Thyroid gland (tissue), 4 donors: ENCODE measurements around the gene EHMT1. TPM values are rescaled to one million over a fixed set of nuclear protein-coding genes. Genes with fewer than 3 reads are reported as not detected.

ENCODE experiments used
- DNase-seq, 2 donors: peaks; one replicate each; pipeline ENCODE4 v3.0.0-alpha.2; 2019
- H3K27ac ChIP-seq, 3 donors: fragments of 200-600 bp; sonication (generic); 1 replicate in 2 of 3; 2 replicates in 1 of 3; pipeline ENCODE4 v1.5.1; 2016 to 2019; ENCODE audit warnings: mild to moderate bottlenecking in 1 of 3, moderate library complexity in 1 of 3
- H3K27me3 ChIP-seq: fragments of 200-600 bp; sonication (generic); one replicate; pipeline ENCODE4 v1.5.1; 2019
- H3K36me3 ChIP-seq, 2 donors: fragments of 200-600 bp; sonication (generic); one replicate each; pipeline ENCODE4 v1.5.1; 2016 to 2019
- H3K4me1 ChIP-seq, 2 donors: fragments of 200-600 bp; sonication (generic); one replicate each; pipeline ENCODE4 v1.5.1; 2017 to 2019
- H3K4me3 ChIP-seq, 3 donors: fragments of 200-600 bp; sonication (generic); replicated peaks in 1 of 3; 1 replicate in 2 of 3; 2 replicates in 1 of 3; pipeline ENCODE4 v1.5.1; 2016; ENCODE audit warnings: mild to moderate bottlenecking in 1 of 3
- H3K9me3 ChIP-seq: fragments of 200-600 bp; sonication (generic); one replicate; pipeline ENCODE4 v1.5.1; 2017
- POLR2A ChIP-seq, 2 donors: fragments of 450-650 bp; IDR thresholded peaks; one replicate each; pipeline ENCODE4 v1.6.1; 2017; ENCODE audit warnings: antibody characterized with exemption in 2 of 2, mild to moderate bottlenecking in 2 of 2, moderate library complexity in 1 of 2
- WGBS, 2 donors: methylation state at CpG; one replicate each; pipeline ENCODE4 v1.1.5; 2017; 5-methylcytosine and 5-hydroxymethylcytosine counted together
- intact Hi-C: fragments of 100-400 bp; cut with DNase I; formaldehyde crosslinking; loops from one replicate; pipeline ENCODE4 v1.15.1; 2023
- total RNA-seq, 4 donors: library from RNA; depleted of rRNA; stranded (reverse); fragments of >200 nt; gene quantifications; one replicate each; pipeline ENCODE4 v1.2.3, GENCODE V29; 2016
- TF ChIP-seq, protein P1 (sequence below), 6 experiments: fragments of 200-600 bp in 3 of 6; fragments of 450-650 bp in 3 of 6; sonication (generic) in 3 of 6; IDR thresholded peaks; one replicate each; pipeline ENCODE4 v1.5.1; 2016 to 2019; ENCODE audit warnings: antibody characterized with exemption in 6 of 6, mild to moderate bottlenecking in 2 of 6, inconsistent platforms in 1 of 6, moderate library complexity in 1 of 6

EHMT1 gene
- total RNA-seq, 4 donors from 2014 or later, result 56.8 to 99.5 (median 94.4) TPM

DNA sequence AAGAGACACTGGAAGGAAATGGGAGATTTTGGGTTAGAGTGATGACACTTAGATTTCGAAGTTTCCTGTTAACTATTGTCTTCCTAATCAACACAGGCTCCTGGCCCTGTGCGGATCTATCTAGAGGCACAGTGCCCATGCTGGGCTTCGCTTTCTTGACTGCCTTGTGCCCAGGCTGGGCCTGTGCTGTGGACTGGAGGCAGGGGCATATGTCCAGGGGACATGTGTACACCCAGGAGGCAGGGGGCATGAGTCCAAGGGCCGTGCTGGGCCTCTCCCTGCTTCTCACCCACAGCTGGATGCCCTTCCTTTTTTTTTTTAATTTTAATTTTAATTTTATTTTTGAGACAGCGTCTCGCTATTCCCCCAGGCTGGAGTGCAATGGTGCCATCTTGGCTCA, 37.6 kb downstream of the EHMT1 start:
- peak overlapping the region; percentile 54 to 62 (median 60) for H3K27ac ChIP-seq
- H3K9me3 ChIP-seq, result no peaks in the 10 kb centered on the region
- no peaks in the 10 kb centered on the region for H3K36me3 ChIP-seq
- H3K4me1 ChIP-seq, result peaks cover 41 to 44% of the 10 kb centered on the region in 2 donors
- no peak overlapping the region for H3K4me3 ChIP-seq
- DNase-seq, result no peak
- no peak for TF ChIP-seq POLR2A (IDR thresholded peaks at IDR 0.05)
- TF ChIP-seq, protein P1, sequence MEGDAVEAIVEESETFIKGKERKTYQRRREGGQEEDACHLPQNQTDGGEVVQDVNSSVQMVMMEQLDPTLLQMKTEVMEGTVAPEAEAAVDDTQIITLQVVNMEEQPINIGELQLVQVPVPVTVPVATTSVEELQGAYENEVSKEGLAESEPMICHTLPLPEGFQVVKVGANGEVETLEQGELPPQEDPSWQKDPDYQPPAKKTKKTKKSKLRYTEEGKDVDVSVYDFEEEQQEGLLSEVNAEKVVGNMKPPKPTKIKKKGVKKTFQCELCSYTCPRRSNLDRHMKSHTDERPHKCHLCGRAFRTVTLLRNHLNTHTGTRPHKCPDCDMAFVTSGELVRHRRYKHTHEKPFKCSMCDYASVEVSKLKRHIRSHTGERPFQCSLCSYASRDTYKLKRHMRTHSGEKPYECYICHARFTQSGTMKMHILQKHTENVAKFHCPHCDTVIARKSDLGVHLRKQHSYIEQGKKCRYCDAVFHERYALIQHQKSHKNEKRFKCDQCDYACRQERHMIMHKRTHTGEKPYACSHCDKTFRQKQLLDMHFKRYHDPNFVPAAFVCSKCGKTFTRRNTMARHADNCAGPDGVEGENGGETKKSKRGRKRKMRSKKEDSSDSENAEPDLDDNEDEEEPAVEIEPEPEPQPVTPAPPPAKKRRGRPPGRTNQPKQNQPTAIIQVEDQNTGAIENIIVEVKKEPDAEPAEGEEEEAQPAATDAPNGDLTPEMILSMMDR (IDR thresholded peaks at IDR 0.05), result no peak
- WGBS, 2 donors, result 95 to 96% methylated on average over 6 of the region's 6 CpGs
- intact Hi-C loops, result no loop called here
- H3K27me3 ChIP-seq, result no peaks in the 10 kb centered on the region

DNA sequence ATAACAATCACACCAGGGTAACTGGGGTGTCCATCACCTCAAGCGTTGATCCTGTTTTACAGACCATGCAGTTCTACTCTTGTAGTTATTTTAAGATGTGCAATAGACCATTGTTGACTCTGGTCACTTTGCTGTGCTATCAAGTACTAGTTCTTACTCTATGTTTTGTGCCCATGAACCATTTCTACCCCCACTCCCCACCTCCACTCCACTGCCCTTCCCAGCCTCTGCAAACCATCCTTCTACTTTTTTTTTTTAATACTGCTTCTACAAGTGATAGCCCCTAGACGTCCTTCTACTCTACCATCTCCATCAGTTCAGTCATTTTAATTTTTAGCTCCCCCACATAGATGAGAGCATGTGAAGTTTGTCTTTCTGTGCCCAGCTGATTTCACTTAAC, 38.8 kb downstream of the EHMT1 start:
- H3K27ac ChIP-seq, result peak overlapping the region in 2 of 3 donors; percentile 54 to 62
- H3K36me3 ChIP-seq, result no peaks in the 10 kb centered on the region
- H3K27me3 ChIP-seq, result no peaks in the 10 kb centered on the region
- TF ChIP-seq, protein P1 (IDR thresholded peaks at IDR 0.05), result no peak
- TF ChIP-seq POLR2A (IDR thresholded peaks at IDR 0.05), result no peak
- no peaks in the 10 kb centered on the region for H3K9me3 ChIP-seq
- intact Hi-C loops, result no loop called here
- peak; percentile 65 to 71 for DNase-seq
- H3K4me3 ChIP-seq, result no peak overlapping the region
- 30 to 43% methylated on average over 2 of the region's 2 CpGs for WGBS, 2 donors
- H3K4me1 ChIP-seq, result peaks cover 46 to 49% of the 10 kb centered on the region in 2 donors

DNA sequence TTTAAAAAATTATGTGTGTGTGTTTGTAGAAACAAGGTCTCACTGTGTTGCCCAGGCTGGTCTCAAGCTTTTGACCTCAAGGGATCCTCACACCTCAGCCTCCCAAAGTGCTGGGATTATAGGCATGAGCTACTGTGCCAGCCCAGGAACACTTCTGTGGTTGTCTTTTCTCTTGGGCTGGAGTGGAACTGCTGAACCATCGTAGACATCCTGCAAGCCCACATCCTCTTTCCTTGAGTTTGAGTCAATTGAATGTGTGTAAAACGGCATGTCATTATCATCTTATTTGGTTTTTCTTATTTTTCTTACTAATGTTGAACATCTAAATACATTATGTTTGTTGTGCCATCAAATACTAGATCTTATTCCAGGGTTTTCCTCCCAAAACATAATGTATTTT, 40.0 kb downstream of the EHMT1 start:
- TF ChIP-seq POLR2A (IDR thresholded peaks at IDR 0.05), result no peak
- TF ChIP-seq, protein P1 (IDR thresholded peaks at IDR 0.05), result no peak
- no peak for DNase-seq
- WGBS, 2 donors, result 82 to 93% methylated on average over 2 of the region's 2 CpGs

DNA sequence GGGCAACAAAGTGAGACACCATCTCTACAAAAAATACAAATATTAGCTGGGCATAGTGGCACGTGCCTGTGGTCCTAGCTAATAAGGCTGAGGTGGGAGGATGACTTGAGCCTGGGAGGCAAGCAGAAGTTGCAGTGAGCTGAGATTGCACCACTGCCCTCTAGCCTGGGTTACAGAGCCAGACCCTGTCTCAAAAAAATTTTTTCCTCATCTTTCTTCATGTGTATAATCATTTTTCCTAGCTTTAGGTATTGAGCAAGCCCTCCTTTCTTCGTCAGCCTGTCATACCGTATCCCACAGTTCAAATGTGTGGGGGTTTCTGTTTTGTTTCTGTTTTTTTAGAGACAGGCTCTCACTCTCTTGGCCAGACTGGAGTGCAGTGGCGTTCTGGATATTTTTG, 41.3 kb downstream of the EHMT1 start:
- WGBS, 2 donors, result 54 to 58% methylated on average over 4 of the region's 4 CpGs
- Histone ChIP-seq H3K27me3 (no peaks in the 10 kb centered on the region), H3K4me1 (peaks cover 68 to 70% of the 10 kb centered on the region in 2 donors), H3K4me3 (no peak overlapping the region), H3K27ac (peak overlapping the region in 1 of 3 donors; percentile 51), H3K36me3 (no peaks in the 10 kb centered on the region), H3K9me3 (no peaks in the 10 kb centered on the region)
- TF ChIP-seq, protein P1 (IDR thresholded peaks at IDR 0.05), result no peak
- no peak for TF ChIP-seq POLR2A (IDR thresholded peaks at IDR 0.05)
- intact Hi-C loops, result no loop called here
- peak in 1 of 2 donors; percentile 2 for DNase-seq

More for the DNA sequence above, 40.0 kb downstream of the EHMT1 start:
- H3K36me3 ChIP-seq, result no peaks in the 10 kb centered on the region
- peaks cover 56 to 61% of the 10 kb centered on the region in 2 donors for H3K4me1 ChIP-seq
- intact Hi-C loops, result no loop called here
- no peaks in the 10 kb centered on the region for H3K27me3 ChIP-seq
- H3K27ac ChIP-seq, result no peak overlapping the region
- no peaks in the 10 kb centered on the region for H3K9me3 ChIP-seq
- no peak overlapping the region for H3K4me3 ChIP-seq

DNA sequence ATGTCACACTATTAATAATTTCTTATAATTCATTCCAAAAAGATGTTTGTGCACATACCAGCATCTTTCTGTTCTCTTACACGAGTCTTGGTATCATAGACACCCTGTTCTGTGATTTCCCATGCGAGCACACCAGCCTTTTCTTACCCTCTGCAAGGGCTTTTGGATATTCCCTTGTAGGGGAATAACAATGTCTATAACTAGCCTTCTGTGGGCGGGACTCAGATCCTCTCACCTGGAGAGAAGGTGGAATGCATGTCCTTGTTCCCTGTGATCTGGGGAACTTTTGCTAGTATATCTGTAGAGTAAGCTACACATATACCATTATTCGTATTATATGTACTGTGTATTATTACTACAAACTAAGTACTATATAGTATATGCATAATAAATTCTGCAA, 44.8 kb downstream of the EHMT1 start:
- 86 to 89% methylated on average over 4 of the region's 4 CpGs for whole genome bisulfite sequencing, 2 donors
- peak in 1 of 2 donors; percentile 47 for DNase-seq
- intact Hi-C loops, result no loop called here
- no peaks in the 10 kb centered on the region for H3K27me3 ChIP-seq
- H3K9me3 ChIP-seq, result no peaks in the 10 kb centered on the region
- TF ChIP-seq, protein P1 (IDR thresholded peaks at IDR 0.05), result no peak
- TF ChIP-seq POLR2A (IDR thresholded peaks at IDR 0.05), result no peak
- H3K36me3 ChIP-seq, result no peaks in the 10 kb centered on the region
- peaks cover 72 to 76% of the 10 kb centered on the region in 2 donors for H3K4me1 ChIP-seq
- no peak overlapping the region for H3K4me3 ChIP-seq
- peak overlapping the region; percentile 42 to 77 (median 50) for H3K27ac ChIP-seq
